CD4-positive, alpha-beta T cell treated with Interleukin-1 beta for 1 hour (primary cell): ENCODE measurements around the gene RGS17.
"Not testable (repeated sequence)": the region's sequence is repeated elsewhere in the genome, so short reads cannot be mapped to it uniquely, and the experiment has no call there.

ENCODE experiments used
- DNase-seq, 2 donors: peaks; one replicate each; pipeline ENCODE4 v3.0.0-alpha.2; 2020 to 2022

The RGS17 gene

DNA sequence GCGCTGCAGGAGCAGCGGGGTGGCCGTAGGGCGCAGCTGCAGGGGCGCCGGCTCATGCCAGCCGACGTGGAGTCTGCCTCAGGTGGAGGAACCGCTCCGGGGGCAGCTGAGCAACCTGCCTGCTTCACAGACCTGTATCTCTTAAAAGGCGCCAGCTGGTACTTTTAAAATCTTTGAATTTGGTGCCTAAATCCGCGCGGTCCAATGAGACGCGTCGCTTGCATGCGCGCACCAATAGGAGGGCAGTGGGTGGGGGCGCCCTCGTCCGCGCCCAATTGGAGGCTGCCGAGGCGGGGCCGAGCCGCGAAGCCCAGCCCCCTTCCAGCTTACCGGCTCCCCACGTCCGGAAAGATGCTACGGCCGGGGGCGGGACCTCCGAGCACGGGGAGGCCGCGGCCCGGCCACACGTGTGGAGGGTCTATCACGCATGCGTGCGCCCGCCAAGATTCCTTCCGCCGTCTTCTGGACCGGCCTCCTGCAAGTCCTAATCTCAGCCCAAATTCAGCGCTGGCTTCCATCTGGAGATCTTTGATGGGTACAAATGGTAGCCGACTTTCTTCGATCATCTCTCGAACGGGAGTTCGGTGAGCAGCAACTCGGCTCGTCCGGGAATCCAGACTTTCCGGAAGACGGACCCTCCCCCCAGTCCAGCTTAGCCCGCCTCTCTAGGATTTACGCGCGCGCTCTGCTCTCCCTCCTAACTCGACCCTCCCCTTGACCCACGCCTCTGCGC lies 148.0 kb downstream of the RGS17 start, which contains the start of gene FBXO5:
FBXO5 (minus strand) TSS at position 138 of the 733 bp plus-strand sequence; CDS start at position 56, 82 bp downstream.
- DNase-seq, result peak; percentile 97 to 98

DNA sequence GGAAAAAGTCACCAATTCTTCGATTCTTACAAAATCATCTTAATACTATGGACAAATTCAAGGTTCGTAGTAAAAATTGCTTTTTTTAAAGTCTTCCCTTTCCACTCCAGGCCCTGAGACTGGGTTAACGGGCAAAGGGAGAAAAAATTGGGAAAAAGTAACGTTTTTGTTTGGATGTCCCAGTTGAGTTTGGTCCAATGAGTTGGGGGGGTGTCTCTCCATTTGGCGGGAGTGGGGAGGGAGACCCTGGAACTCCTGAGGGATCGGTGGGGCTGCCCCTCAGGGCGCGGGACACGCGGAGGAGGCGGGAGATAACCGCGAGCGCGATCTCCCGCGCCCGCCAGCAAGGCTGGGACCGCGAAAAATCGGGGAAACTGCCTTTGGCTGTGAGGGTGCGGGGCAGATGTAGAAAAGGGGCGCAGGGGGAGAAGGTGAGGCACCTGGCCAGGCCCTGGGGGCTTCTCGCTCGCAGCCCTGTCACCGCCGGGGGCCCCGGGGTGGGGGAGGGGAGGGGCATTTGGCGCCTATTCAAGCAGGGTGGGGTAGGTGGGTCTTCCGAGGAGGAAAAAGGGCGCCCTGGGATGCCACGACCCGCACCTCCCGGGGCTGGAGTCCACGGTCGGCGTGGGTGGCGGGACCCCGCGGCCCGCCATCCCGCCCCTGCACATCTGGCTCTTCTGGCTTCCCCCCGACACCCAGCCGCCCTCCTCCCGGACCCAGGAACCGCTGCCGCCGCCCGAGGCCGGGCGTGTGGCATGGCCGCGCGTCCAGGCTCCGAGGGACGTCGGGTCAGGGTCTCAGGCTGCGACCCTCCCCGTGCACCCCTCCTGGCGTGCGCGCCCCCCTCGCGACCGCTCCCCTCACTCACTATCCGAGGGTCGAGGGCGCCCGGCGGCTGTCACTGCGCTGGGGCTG lies 148.8 kb downstream of the RGS17 start:
- no peak for DNase-seq

DNA sequence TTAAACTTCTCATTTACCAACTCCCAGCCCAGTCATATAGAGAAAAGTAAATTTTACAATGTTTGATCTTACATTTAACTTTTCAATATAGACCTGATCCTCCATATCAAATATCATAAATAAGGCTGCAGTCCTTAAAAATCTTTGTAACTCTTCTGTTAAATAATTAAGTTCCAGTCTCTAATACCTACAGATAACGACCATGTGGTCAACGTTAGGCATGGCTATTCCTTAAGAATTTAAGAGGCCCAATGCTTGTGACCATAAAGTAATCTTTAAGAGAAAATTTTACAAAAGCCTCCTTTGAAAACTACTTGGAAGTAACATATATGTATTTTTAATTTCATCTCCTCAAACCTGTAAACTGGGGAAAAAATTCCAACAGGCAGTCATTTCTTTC lies 149.9 kb downstream of the RGS17 start:
- no peak for DNase-seq

DNA sequence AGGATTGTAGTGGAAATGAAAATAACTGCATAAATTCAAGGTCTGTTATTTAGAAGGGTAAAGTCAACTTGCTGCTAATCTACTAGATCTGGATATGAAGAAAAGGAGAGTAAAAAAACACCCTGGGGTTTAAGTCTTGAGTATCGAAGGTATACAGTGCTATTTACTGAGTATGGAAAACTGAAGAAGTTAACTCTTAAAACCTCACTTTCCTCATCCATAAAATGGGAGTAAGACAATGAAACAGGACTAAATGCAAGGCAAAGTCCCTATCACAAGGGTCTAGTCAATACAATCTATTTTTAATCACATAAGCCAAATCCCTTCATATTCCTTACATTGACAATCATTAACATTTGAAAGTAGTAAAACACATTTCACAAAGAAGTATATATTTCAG lies 150.4 kb downstream of the RGS17 start:
- no peak for DNase-seq

DNA sequence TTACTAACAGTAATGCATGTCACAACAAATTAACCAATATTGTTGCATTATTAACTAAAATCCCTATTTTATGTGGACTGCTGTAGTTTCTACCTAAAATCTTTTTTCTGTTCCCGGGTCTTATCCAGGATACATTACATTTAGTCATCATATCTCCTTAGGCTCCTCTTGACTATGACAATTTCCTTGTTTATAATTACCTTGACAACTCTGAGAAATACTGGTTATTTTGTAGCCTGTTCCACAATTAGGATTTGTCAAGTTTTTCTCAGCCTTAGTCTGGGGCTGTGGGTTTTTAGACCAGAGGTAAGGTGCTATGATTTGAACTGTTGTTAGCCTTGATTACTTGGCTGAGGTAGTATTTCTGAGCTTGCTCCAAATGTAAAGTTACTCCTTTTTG lies 152.0 kb downstream of the RGS17 start:
- DNase-seq, result no peak

DNA sequence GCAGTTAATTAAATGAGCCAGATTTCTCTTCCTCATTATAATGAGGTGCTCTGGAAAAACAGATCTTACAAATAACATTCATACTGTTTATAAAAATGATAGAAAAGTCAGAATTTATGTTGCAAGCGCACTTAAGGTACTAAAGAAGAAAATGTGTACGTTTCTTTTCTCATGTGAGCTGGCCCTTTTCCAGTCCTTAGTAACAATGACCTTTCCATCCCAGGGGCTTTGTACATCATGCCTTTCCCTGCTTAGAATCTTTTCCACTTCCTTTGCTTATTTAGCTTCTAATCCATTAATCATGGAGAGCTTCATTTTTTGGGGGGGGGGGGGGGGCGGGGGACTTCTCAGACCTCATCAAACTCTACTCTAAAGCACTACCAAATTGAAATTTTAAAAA lies 153.0 kb downstream of the RGS17 start:
- DNase-seq, result no peak

DNA sequence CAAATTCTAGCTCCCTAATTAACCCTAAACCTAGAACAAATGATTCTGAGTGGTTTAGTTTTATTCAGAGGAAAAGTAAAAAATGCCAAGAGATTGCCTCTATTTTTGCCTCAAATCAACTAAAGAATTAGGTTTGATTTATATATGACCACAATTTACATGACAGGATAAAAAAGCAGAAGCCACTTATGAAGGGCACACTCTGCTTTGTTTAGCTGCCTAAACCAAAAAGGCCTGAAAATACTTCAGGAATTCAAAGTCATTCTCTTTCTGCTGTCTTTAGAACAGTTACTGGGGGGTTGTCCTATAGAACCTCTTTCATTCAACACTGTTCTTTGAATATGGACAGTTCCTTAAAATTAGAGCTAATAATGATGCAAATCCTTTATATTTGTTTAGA lies 153.5 kb downstream of the RGS17 start:
- no peak for DNase-seq

DNA sequence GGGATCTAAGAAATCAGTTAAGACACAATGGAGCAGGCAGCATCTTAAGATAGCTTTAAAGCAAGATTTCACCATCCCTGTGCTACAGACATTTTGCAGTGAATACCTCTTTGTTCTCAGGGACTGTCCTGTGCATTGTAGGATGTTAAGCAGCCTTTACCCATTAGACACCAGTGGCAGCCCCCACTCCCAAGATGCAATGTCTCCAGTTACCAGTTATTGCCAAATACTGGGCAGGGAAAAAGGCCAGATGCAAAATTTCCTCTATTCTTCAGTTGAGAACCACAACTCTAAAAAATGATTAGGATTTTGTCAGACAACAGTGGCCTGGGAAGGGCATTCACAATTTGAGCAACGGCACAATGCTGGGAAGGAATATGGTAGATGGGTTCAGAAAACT lies 154.3 kb downstream of the RGS17 start:
- no peak for DNase-seq

DNA sequence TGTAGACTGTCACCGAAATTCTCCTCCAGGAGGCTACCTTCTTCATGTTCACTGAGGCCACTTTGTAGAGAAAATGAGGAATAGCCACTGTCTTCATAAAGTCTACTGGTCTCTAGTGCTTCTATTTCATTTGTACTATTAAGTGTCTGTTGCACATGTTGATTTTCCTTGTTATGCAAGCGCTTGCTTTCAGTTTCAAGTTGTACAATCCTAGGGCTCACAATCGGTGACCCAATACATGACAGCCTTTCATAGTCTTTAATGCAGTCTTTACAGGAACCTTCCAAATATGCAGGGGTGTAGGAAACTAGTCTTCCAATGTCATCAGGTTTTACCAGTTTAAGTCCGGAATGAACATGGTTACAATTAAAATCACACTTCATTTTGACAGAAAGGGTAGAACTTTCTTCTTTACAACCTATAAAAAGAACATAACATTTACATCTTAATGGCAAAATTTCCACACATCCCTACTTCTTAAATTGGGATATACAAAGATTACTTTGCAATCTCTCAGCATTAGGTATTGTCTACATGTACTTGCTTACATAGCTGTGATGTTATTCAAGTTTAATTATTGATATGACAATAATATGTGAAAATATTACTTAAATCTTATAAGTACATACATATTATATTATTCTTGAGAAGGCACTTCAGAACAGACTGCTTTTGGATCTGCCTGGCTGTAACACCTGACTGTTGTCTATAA lies 155.7 kb downstream of the RGS17 start:
- peak; percentile 26 to 49 for DNase-seq

DNA sequence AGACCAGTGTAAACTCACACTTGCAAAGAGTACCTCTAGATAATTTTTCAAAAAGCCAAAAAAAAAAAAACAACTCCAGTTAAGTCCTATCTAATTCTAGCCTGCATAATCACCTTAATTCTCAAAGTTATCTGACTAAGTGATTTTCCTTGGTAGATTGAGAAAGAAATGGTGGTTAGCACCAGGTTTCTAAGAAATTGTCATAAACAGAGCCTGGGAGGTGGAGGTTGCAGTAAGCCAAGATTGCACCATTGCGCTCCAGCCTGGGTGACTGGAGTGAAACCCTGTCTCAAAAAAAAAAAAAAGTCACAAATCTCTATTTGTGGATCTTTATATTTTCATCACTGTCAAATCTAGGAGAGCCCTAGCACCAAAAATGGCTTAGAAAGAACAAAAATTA lies 157.2 kb downstream of the RGS17 start:
- no peak for DNase-seq

DNA sequence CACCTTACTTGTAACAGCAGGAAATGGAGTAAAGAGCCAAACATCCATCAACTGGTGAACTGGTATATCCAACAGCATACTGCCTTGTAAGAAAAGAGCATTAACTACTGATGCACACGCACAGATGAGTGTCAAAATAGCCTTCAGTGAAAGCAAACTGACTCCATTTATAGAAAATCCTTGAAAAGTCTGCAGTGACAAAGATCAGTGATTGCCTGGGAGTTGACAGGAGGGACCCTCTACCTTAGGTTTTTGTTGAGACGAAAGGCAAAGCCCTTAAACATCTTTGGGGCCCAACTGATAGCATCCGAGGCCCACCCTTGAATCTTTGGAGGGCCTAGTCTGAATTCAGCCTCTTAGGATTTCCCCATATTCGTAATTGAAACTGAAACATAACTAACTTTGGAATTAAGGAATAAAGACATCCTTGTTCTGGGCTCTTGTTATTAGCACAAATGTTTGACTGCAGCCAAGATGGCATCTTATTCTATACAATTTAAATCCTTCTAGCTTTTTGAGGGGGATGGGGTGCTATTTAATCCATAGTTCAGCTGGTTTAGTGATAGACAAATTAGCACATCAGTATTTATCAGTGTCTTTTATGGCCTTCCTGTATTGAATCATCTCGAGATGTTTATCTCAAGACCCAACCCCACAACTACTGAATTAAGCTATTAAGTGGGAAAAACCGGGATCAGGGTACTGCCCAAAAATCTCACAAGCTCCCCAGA lies 161.2 kb downstream of the RGS17 start:
- DNase-seq, result no peak

DNA sequence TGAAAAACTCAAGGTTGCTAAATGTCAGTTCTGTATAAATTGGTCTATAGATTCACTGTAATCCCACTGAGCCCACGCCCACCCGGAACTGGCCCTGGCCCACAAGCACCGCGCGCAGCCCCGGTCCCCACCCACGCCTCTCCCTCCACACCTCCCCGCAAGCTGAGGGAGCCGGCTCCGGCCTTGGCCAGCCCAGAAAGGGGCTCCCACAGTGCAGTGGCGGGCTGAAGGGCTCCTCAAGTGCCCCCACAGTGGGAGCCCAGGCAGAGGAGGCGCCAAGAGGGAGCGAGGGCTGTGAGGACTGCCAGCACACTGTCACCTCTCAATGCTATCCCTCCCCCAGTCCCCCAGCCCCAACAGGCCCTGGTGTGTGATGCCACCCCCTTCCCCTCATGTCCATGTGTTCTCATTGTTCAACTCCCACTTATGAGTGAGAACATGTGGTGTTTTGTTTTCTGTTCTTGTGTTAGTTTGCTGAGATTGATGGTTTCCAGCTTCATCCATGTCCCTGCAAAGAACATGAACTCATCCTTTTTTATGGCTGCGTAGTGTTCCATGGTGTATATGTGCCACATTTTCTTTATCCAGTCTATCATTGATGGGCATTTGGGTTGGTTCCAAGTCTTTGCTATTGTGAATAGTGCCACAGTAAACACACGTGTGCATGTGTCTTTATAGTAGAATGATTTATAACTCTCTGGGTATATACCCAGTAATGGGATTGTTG lies 164.8 kb downstream of the RGS17 start:
- DNase-seq, result not testable (repeated sequence)

DNA sequence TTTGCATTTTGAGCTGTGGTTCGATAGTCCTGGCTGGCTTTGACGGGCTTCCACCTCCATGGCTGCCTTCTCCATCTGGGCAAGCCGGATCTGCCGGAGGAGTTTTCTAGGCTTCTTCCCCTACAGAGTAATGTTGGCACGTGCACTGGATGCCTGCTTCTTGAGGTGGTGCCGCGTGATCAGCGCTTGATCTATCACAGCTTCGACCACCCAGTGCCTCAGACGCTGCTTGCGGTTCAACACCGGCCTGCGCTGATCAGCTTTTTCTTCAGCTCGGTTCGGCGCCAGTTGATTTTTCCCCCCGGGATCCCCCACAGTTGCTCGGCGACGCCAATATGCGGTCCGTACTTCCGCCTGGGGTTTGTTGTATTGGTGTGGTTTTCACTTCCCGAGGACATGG lies 171.7 kb downstream of the RGS17 start:
- DNase-seq, result no peak

DNA sequence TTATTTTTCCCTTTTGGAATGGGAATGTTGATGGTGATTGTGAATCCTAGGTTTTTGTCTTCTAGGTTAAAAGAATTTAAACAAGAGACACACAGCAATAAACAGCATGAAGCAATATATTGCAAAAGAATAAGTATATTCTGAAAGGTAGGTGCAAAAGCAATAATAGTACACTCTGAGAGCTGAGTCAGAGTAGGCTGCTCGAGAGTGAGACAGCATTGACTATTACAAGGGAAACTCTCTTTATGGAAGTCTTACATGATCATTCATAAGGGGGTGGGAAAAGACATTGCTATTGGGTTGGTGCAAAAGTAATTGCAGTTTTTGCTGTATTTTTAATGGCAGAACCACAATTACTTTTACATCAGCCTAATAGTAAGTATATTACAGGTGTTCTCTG lies 173.3 kb downstream of the RGS17 start:
- DNase-seq, result no peak
